Body of pancreas (tissue), 4 donors: ENCODE measurements around the gene CD58. TPM values are rescaled to one million over a fixed set of nuclear protein-coding genes. Genes with fewer than 3 reads are reported as not detected.

ENCODE experiments used
- ATAC-seq: fragments of 150-250 bp; one replicate; pipeline ENCODE4 v1.9.1; 2016
- DNase-seq, 4 donors: peaks; one replicate each; pipeline ENCODE4 v3.0.0-alpha.2; 2019
- H3K27ac ChIP-seq, 4 donors: fragments of 200-600 bp; sonication (generic); 1 replicate in 3 of 4; 2 replicates in 1 of 4; pipeline versions ENCODE4 v1.5.1 to v1.6.1; 2016 to 2019; ENCODE audit warnings: mild to moderate bottlenecking in 1 of 4, mixed read lengths in 1 of 4, moderate library complexity in 1 of 4
- H3K27me3 ChIP-seq, 2 donors: fragments of 200-600 bp; sonication (generic); one replicate each; pipeline ENCODE4 v1.6.0; 2016; ENCODE audit warnings: mild to moderate bottlenecking in 1 of 2
- H3K36me3 ChIP-seq, 2 donors: fragments of 200-600 bp; sonication (generic); replicated peaks in 1 of 2; 2 replicates each; pipeline ENCODE4 v1.5.1; 2016; ENCODE audit warnings: low read depth in 2 of 2; ENCODE audit not compliant: insufficient read depth in 1 of 2
- H3K4me1 ChIP-seq: fragments of 200-600 bp; sonication (generic); one replicate; pipeline ENCODE4 v1.6.0; 2016
- H3K4me3 ChIP-seq, 2 donors: fragments of 200-600 bp; sonication (generic); 1 replicate in 1 of 2; 2 replicates in 1 of 2; pipeline ENCODE4 v1.5.1; 2016 to 2019
- H3K9me3 ChIP-seq, 3 donors: fragments of 200-600 bp; sonication (generic); 1 replicate in 2 of 3; 2 replicates in 1 of 3; pipeline ENCODE4 v1.5.1; 2016
- CTCF ChIP-seq, 7 experiments: fragments of 450-650 bp in 4 of 7; fragments of 200-600 bp in 3 of 7; sonication (generic) in 3 of 7; IDR thresholded peaks; one replicate each; pipeline ENCODE4 v1.5.1; 2016 to 2019; ENCODE audit warnings: antibody characterized with exemption in 7 of 7
- POLR2A ChIP-seq, 3 donors: fragments of 450-650 bp; IDR thresholded peaks; one replicate each; pipeline ENCODE4 v1.6.1; 2016; ENCODE audit warnings: antibody characterized with exemption in 3 of 3, mild to moderate bottlenecking in 2 of 3
- WGBS, 2 donors: methylation state at CpG; one replicate each; pipeline ENCODE4 v1.1.5; 2017; 5-methylcytosine and 5-hydroxymethylcytosine counted together
- intact Hi-C: fragments of 100-400 bp; cut with DNase I; formaldehyde crosslinking; loops from one replicate; pipeline ENCODE4 v1.15.1; 2023
- total RNA-seq, 2 donors: library from RNA; depleted of rRNA; stranded (reverse); fragments of >200 nt; gene quantifications; one replicate each; pipeline ENCODE4 v1.1.0, GENCODE V29; 2016

CD58 gene
- total RNA-seq, 2 donors from 2014 or later: 6.6 to 15.0 TPM

GRCh38 chr1:116515702-116516101 is 55.1 kb downstream of the CD58 start:
- Histone ChIP-seq H3K27me3 (no peaks in the 10 kb centered on the region), H3K36me3 (no peaks in the 10 kb centered on the region), H3K9me3 (no peaks in the 10 kb centered on the region), H3K4me1 (no peaks in the 10 kb centered on the region), H3K4me3 (no peak overlapping the region), H3K27ac (peak overlapping the region in 1 of 4 donors; percentile 61)
- DNase-seq (peak in 1 of 4 donors; percentile 20), ATAC-seq (no peak)
- WGBS, 2 donors: 71 to 84% methylated on average over 7 of the region's 7 CpGs
- intact Hi-C loops: no loop called here
- TF ChIP-seq CTCF (IDR thresholded peaks at IDR 0.05) (no peak), POLR2A (IDR thresholded peaks at IDR 0.05) (no peak)

GRCh38 chr1:116514708-116515525 is 55.9 kb downstream of the CD58 start:
- ATAC-seq (no peak), DNase-seq (peak in 1 of 4 donors; percentile 43)
- H3K4me3 ChIP-seq: no peak overlapping the region
- 49 to 72% methylated on average over 8 of the region's 8 CpGs for WGBS, 2 donors
- H3K27ac ChIP-seq: peak overlapping the region in 1 of 4 donors; percentile 61
- no peak for TF ChIP-seq POLR2A (IDR thresholded peaks at IDR 0.05)
- TF ChIP-seq CTCF (IDR thresholded peaks at IDR 0.05): no peak
- H3K36me3 ChIP-seq: no peaks in the 10 kb centered on the region
- intact Hi-C loops: no loop called here
- H3K4me1 ChIP-seq: no peaks in the 10 kb centered on the region
- no peaks in the 10 kb centered on the region for H3K9me3 ChIP-seq
- H3K27me3 ChIP-seq: no peaks in the 10 kb centered on the region

- DNase-seq (no peak), ATAC-seq (no peak)
- TF ChIP-seq POLR2A (IDR thresholded peaks at IDR 0.05) (no peak), CTCF (IDR thresholded peaks at IDR 0.05) (no peak)
- no peaks in the 10 kb centered on the region for H3K27me3 ChIP-seq
- intact Hi-C loops: no loop called here
- H3K4me3 ChIP-seq: no peak overlapping the region
- no peaks in the 10 kb centered on the region for H3K36me3 ChIP-seq
- H3K27ac ChIP-seq: no peak overlapping the region
- no peaks in the 10 kb centered on the region for H3K4me1 ChIP-seq
- no peaks in the 10 kb centered on the region for H3K9me3 ChIP-seq
- 59 to 86% methylated on average over 4 of the region's 4 CpGs for WGBS, 2 donors
These were observed 56.9 kb downstream of the CD58 start for GRCh38 chr1:116513956-116514355.

- no peaks in the 10 kb centered on the region for H3K9me3 ChIP-seq
- intact Hi-C loops: no loop called here
- DNase-seq: no peak
- WGBS, 2 donors: 89 to 91% methylated on average over 2 of the region's 2 CpGs
- no peaks in the 10 kb centered on the region for H3K27me3 ChIP-seq
- H3K4me1 ChIP-seq: no peaks in the 10 kb centered on the region
- H3K4me3 ChIP-seq: no peak overlapping the region
- no peak overlapping the region for H3K27ac ChIP-seq
- ATAC-seq: no peak
- TF ChIP-seq CTCF (IDR thresholded peaks at IDR 0.05) (no peak), POLR2A (IDR thresholded peaks at IDR 0.05) (no peak)
- H3K36me3 ChIP-seq: no peaks in the 10 kb centered on the region
These were observed 59.3 kb downstream of the CD58 start for GRCh38 chr1:116511459-116512019.
